ENCODE measurements around the gene LRRC14B.

GRCh38 chr5:191949-192690 is 825 bp downstream of the LRRC14B start:
- TF ChIP-seq CTCF (IDR thresholded peaks at IDR 0.05; ENCODE audit: insufficient read depth, low read depth, low read length): no peak
- TF ChIP-seq EZH2 (IDR thresholded peaks at IDR 0.05; ENCODE audit: insufficient read depth, low read length): no peak
